SK-N-SH (cell line): ENCODE measurements around the gene TNFRSF14. TPM values are rescaled to one million over a fixed set of nuclear protein-coding genes. Genes with fewer than 3 reads are reported as not detected.

Source experiments
- CTCF ChIA-PET: fragments of 300-600, 350-600 bp; formaldehyde crosslinking; extraction: SDS; loops from one replicate; lab custom pipeline; 2021; lab: Yijun Ruan, JAX
- POLR2A ChIA-PET: fragments of 350-600 bp; sonication (Branson Sonifier 250); formaldehyde crosslinking; extraction: SDS; loops from one replicate; lab custom pipeline; 2020; ENCODE audit warnings: antibody characterized with exemption, inconsistent platforms; lab: Yijun Ruan, JAX
- DNase-seq: peaks from one replicate; pipeline ENCODE4 v3.0.0; 2012
- H2AFZ ChIP-seq: fragments of 200-600 bp; sonication (generic); 2 replicates; pipeline ENCODE4 v1.8.1; 2016; ENCODE audit warnings: antibody characterized with exemption, mild to moderate bottlenecking, low read depth
- H3F3A ChIP-seq: fragments of 200-600 bp; sonication (generic); replicated peaks from 2 replicates; pipeline ENCODE3; 2016; ENCODE audit warnings: antibody characterized with exemption, mild to moderate bottlenecking; ENCODE audit not compliant: insufficient read depth
- H3K27ac ChIP-seq, 2 experiments: fragments of 200-500 bp in 1 of 2; fragments of 200-600 bp in 1 of 2; sonication (Bioruptor generic) in 1 of 2; sonication (generic), shearing (Covaris generic) in 1 of 2; 2 replicates each; pipeline versions ENCODE4 v1.5.1 to v1.6.1; 2014 to 2016; ENCODE audit warnings: low read depth in 2 of 2, inconsistent platforms in 1 of 2, low read length in 1 of 2, mild to moderate bottlenecking in 1 of 2, mixed read lengths in 1 of 2
- H3K27me3 ChIP-seq: fragments of 200-600 bp; sonication (generic), shearing (Covaris generic); 2 replicates; pipeline ENCODE4 v1.6.1; 2016; ENCODE audit warnings: mixed run types; ENCODE audit not compliant: insufficient read depth
- H3K36me3 ChIP-seq, 2 experiments: fragments of 200-500 bp in 1 of 2; fragments of 200-600 bp in 1 of 2; sonication (Bioruptor generic) in 1 of 2; sonication (generic) in 1 of 2; replicated peaks in 1 of 2; 2 replicates each; pipeline versions ENCODE3 to v1.5.1; 2014 to 2016; ENCODE audit warnings: low read length in 1 of 2, mild to moderate bottlenecking in 1 of 2; ENCODE audit not compliant: insufficient read depth in 2 of 2, control insufficient read depth in 1 of 2
- H3K4me1 ChIP-seq, 2 experiments: fragments of 200-500 bp in 1 of 2; fragments of 200-600 bp in 1 of 2; sonication (Bioruptor generic) in 1 of 2; sonication (generic), shearing (Covaris generic) in 1 of 2; 2 replicates each; pipeline versions ENCODE4 v1.5.1 to v1.6.1; 2014 to 2016; ENCODE audit warnings: low read depth in 1 of 2, low read length in 1 of 2, mixed run types in 1 of 2; ENCODE audit not compliant: insufficient read depth in 2 of 2, control insufficient read depth in 1 of 2
- H3K4me2 ChIP-seq: fragments of 200-600 bp; sonication (generic), shearing (Covaris generic); 2 replicates; pipeline ENCODE4 v1.6.1; 2017; ENCODE audit warnings: mixed run types
- H3K4me3 ChIP-seq, 2 experiments: fragments of 200-500 bp in 1 of 2; fragments of 200-600 bp in 1 of 2; sonication (Bioruptor generic) in 1 of 2; sonication (generic), shearing (Covaris generic) in 1 of 2; 2 replicates each; pipeline versions ENCODE4 v1.5.1 to v1.8.1; 2014 to 2016; ENCODE audit warnings: low read depth in 2 of 2, inconsistent platforms in 1 of 2, low read length in 1 of 2, mild to moderate bottlenecking in 1 of 2, mixed read lengths in 1 of 2, moderate library complexity in 1 of 2
- H3K79me2 ChIP-seq: fragments of 200-600 bp; sonication (generic); 2 replicates; pipeline ENCODE4 v1.8.1; 2017; ENCODE audit warnings: mild to moderate bottlenecking; ENCODE audit not compliant: insufficient read depth
- H3K9ac ChIP-seq: fragments of 200-600 bp; sonication (generic); 2 replicates; pipeline ENCODE4 v1.6.1; 2017; ENCODE audit warnings: mixed run types
- H3K9me2 ChIP-seq: fragments of 200-600 bp; sonication (generic); 2 replicates; pipeline ENCODE4 v1.6.1; 2017; ENCODE audit warnings: mixed run types
- H3K9me3 ChIP-seq: fragments of 200-600 bp; sonication (generic); 2 replicates; pipeline ENCODE4 v1.6.1; 2017; ENCODE audit warnings: mixed run types, mild to moderate bottlenecking, moderate library complexity
- H4K20me1 ChIP-seq: fragments of 200-600 bp; sonication (generic); 2 replicates; pipeline ENCODE4 v1.6.1; 2017; ENCODE audit warnings: mild to moderate bottlenecking, mixed run types; ENCODE audit not compliant: insufficient read depth
- ELF1 ChIP-seq: IDR thresholded peaks from 2 replicates; pipeline ENCODE4 v1.4.0; 2012
- EZH2phosphoT487 ChIP-seq: fragments of 200-600 bp; sonication (generic); IDR thresholded peaks from 2 replicates; pipeline ENCODE4 v1.6.1; 2017; ENCODE audit warnings: low read depth, mixed run types, mild to moderate bottlenecking, antibody characterized with exemption, moderate library complexity, borderline replicate concordance
- FOXJ3 ChIP-seq: sonication (generic); formaldehyde crosslinking; IDR thresholded peaks from 2 replicates; pipeline ENCODE4 v1.5.1; 2020; ENCODE audit warnings: mild to moderate bottlenecking, missing genetic modification reagents
- GATA2 ChIP-seq: sonication (generic); formaldehyde crosslinking; IDR thresholded peaks from 2 replicates; pipeline ENCODE4 v1.5.0; 2020; ENCODE audit warnings: mild to moderate bottlenecking, missing genetic modification reagents
- JUND ChIP-seq: IDR thresholded peaks from 2 replicates; pipeline ENCODE4 v1.4.0; 2012
- MEF2A ChIP-seq: IDR thresholded peaks from 2 replicates; pipeline ENCODE4 v1.4.0; 2012; ENCODE audit warnings: low read depth, borderline replicate concordance
- NFIC ChIP-seq: IDR thresholded peaks from 2 replicates; pipeline ENCODE4 v1.4.0; 2012; ENCODE audit warnings: borderline replicate concordance
- NRF1 ChIP-seq: IDR thresholded peaks from 2 replicates; pipeline ENCODE4 v1.6.1; 2012; ENCODE audit warnings: low read depth, mild to moderate bottlenecking, low read length
- POLR2AphosphoS5 ChIP-seq: IDR thresholded peaks from 2 replicates; pipeline ENCODE4 v1.6.1; 2012; ENCODE audit warnings: low read depth, low read length
- RAD21 ChIP-seq: IDR thresholded peaks from 2 replicates; pipeline ENCODE4 v1.6.1; 2012; ENCODE audit warnings: mild to moderate bottlenecking, low read length
- RCOR1 ChIP-seq: fragments of 150-350 bp; IDR thresholded peaks from 2 replicates; pipeline ENCODE4 v1.6.1; 2017; ENCODE audit warnings: antibody characterized with exemption, low read length
- RFX5 ChIP-seq: IDR thresholded peaks from 2 replicates; pipeline ENCODE4 v1.6.1; 2012; ENCODE audit warnings: mild to moderate bottlenecking, improper control_type of control experiment, low read length
- RXRA ChIP-seq: IDR thresholded peaks from 2 replicates; pipeline ENCODE4 v1.4.0; 2012; ENCODE audit warnings: low read depth, mild to moderate bottlenecking, borderline replicate concordance
- SMC3 ChIP-seq: IDR thresholded peaks from 2 replicates; pipeline ENCODE4 v1.6.1; 2012; ENCODE audit warnings: low read depth, low read length, improper control_type of control experiment
- TCF12 ChIP-seq: IDR thresholded peaks from 2 replicates; pipeline ENCODE4 v1.4.0; 2012
- TEAD4 ChIP-seq: IDR thresholded peaks from 2 replicates; pipeline ENCODE4 v1.4.0; 2012; ENCODE audit warnings: mild to moderate bottlenecking, borderline replicate concordance; ENCODE audit not compliant: insufficient read depth
- YY1 ChIP-seq: IDR thresholded peaks from 2 replicates; pipeline ENCODE4 v1.4.0; 2012; ENCODE audit warnings: low read depth, mild to moderate bottlenecking
- WGBS: methylation state at CpG from one replicate; pipeline ENCODE4 v1.1.6; 2017; ENCODE audit warnings: low lambda C conversion rate; 5-methylcytosine and 5-hydroxymethylcytosine counted together
- polyA plus RNA-seq, 3 experiments: library from polyadenylated mRNA; depleted of rRNA; stranded (reverse); fragments of >200 nt; gene quantifications; 2 replicates each; pipeline ENCODE4 v1.2.3, GENCODE V29; 2012
- TF ChIP-seq, protein P1 (sequence below): IDR thresholded peaks from 2 replicates; pipeline ENCODE4 v1.4.0; 2012; ENCODE audit warnings: low read depth, borderline replicate concordance
- TF ChIP-seq, protein P2 (sequence below): fragments of 200-600 bp; sonication (generic); IDR thresholded peaks from 2 replicates; pipeline ENCODE4 v1.6.1; 2017; ENCODE audit warnings: antibody characterized with exemption, mild to moderate bottlenecking, moderate library complexity
- TF ChIP-seq, protein P3 (sequence below): fragments of 150-350 bp; IDR thresholded peaks from 2 replicates; pipeline ENCODE4 v1.6.1; 2017; ENCODE audit warnings: antibody characterized with exemption, low read length, low read depth, borderline replicate concordance
- TF ChIP-seq, protein P4 (sequence below): fragments of 150-350 bp; IDR thresholded peaks from 2 replicates; pipeline ENCODE4 v1.6.1; 2016; ENCODE audit warnings: mild to moderate bottlenecking, low read depth, low read length
- TF ChIP-seq, protein P5 (sequence below): IDR thresholded peaks from 2 replicates; pipeline ENCODE4 v1.4.0; 2012; ENCODE audit warnings: low read depth

Gene TNFRSF14
- polyA plus RNA-seq, 1 of the 3 experiments (the other 2 are of a cell fraction) = 0.28 TPM

DNA sequence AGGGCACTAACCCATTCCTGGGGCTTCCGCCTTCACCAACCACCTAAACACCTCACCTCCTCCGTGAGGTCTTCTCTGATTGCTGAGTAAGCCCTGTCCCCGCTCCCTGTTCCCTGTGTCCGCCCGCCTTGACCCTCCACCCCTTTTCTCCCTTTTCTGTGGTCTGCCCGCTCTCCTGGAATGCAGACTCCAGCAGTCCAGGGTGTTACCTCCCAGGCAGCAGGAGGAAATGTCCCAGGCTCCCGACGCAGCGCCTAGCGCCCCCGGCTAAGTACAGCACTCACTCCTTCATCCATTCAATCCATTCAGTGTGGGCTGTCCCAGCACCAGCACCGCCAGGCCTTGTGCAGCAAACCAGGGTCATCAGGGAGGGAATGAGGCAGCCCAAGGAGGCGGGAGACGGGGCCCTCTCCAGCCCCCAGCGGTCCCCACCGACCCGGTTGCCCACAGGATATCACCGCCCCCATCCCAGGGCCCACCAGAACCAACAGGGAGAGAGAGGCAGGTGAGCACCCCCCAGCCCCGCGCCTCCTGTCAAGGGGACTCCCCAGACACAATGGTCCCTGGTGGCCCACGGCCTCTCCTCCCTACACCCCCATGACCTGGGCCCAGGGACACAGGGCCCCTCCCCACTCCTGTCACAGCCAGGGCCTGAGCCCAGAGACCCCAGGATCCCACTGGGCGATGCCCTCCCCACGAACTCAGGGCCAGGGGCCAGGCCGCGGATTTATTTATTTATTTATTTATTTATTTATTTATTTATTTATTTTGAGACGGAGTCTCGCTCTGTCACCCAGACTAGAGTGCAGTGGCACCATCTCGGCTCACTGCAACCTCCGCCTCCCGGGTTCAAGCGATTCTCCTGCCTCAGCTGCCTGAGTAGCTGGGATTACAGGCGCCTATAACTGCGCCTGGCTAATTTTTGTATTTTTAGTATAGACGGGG, 10.2 kb downstream of the TNFRSF14 start:
- H3K4me2 ChIP-seq = no peak overlapping the region
- no peak overlapping the region for H3K27ac ChIP-seq
- no peak overlapping the region for H3K4me3 ChIP-seq
- no peak overlapping the region for H2AFZ ChIP-seq
- H3K9me3 ChIP-seq = no peaks in the 10 kb centered on the region
- CTCF ChIA-PET = interaction anchor here (1.6 kb wide), 1 partner anchor 11 kb away, joined by 6 read pairs; the partner anchor contains the start of gene TNFRSF14
- POLR2A ChIA-PET = no interaction called here
- no peaks in the 10 kb centered on the region for H3K27me3 ChIP-seq
- no peak overlapping the region for H3K9ac ChIP-seq
- H3K4me1 ChIP-seq = no peaks in the 10 kb centered on the region
- peak; percentile 27 for DNase-seq
- H3K9me2 ChIP-seq = no peaks in the 10 kb centered on the region
- H3K36me3 ChIP-seq = no peaks in the 10 kb centered on the region
- no peaks in the 10 kb centered on the region for H4K20me1 ChIP-seq
- WGBS = 81% methylated on average over 24 of the region's 34 CpGs
- H3F3A ChIP-seq = no peaks in the 10 kb centered on the region
- no peaks in the 10 kb centered on the region for H3K79me2 ChIP-seq
- TF ChIP-seq TEAD4 (no peak), TCF12 (no peak), YY1 (no peak), GATA2 (CRISPR knock-in tag) (no peak), ELF1 (no peak), JUND (no peak), RAD21 (no peak), SMC3 (no peak), RXRA (no peak), RCOR1 (no peak), POLR2AphosphoS5 (no peak)
- TF ChIP-seq, protein P1, sequence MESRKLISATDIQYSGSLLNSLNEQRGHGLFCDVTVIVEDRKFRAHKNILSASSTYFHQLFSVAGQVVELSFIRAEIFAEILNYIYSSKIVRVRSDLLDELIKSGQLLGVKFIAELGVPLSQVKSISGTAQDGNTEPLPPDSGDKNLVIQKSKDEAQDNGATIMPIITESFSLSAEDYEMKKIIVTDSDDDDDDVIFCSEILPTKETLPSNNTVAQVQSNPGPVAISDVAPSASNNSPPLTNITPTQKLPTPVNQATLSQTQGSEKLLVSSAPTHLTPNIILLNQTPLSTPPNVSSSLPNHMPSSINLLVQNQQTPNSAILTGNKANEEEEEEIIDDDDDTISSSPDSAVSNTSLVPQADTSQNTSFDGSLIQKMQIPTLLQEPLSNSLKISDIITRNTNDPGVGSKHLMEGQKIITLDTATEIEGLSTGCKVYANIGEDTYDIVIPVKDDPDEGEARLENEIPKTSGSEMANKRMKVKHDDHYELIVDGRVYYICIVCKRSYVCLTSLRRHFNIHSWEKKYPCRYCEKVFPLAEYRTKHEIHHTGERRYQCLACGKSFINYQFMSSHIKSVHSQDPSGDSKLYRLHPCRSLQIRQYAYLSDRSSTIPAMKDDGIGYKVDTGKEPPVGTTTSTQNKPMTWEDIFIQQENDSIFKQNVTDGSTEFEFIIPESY = no peak
- TF ChIP-seq, protein P2, sequence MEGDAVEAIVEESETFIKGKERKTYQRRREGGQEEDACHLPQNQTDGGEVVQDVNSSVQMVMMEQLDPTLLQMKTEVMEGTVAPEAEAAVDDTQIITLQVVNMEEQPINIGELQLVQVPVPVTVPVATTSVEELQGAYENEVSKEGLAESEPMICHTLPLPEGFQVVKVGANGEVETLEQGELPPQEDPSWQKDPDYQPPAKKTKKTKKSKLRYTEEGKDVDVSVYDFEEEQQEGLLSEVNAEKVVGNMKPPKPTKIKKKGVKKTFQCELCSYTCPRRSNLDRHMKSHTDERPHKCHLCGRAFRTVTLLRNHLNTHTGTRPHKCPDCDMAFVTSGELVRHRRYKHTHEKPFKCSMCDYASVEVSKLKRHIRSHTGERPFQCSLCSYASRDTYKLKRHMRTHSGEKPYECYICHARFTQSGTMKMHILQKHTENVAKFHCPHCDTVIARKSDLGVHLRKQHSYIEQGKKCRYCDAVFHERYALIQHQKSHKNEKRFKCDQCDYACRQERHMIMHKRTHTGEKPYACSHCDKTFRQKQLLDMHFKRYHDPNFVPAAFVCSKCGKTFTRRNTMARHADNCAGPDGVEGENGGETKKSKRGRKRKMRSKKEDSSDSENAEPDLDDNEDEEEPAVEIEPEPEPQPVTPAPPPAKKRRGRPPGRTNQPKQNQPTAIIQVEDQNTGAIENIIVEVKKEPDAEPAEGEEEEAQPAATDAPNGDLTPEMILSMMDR = no peak
- TF ChIP-seq, all 33 proteins: peak for 0

DNA sequence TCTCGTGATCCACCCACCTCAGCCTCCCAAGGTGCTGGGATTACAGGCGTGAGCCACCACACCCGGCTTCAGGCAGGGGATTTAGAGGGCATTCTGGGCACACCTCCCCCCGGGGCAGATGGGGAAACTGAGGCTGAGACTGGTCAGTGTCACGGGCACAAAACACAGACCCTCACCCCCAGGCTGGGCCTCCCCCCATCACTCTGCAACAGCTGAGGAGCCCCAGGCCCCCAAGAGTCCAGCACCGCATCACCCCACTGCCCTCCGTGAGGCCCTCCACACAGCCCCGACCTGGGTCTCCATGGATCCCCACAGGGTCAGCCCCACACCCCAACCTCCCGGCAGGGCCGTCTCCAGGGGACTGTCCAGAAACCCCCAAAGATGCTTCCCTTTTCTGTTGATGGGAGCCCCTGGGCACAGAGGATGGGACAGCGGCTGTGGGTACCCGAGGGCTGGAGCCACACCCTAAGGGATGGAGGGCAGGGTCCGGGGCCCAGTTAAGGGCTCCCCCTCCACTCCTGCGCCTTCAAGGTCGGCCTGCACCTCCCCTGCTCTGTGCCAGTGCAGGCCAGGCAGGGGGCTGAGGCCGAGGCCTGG, 11.0 kb downstream of the TNFRSF14 start:
- CTCF ChIA-PET = no interaction called here
- DNase-seq = no peak
- no peaks in the 10 kb centered on the region for H4K20me1 ChIP-seq
- no peak overlapping the region for H3K4me2 ChIP-seq
- no peak overlapping the region for H2AFZ ChIP-seq
- no peaks in the 10 kb centered on the region for H3K9me3 ChIP-seq
- H3K27me3 ChIP-seq = no peaks in the 10 kb centered on the region
- no peaks in the 10 kb centered on the region for H3K4me1 ChIP-seq
- H3K4me3 ChIP-seq = no peak overlapping the region
- POLR2A ChIA-PET = no interaction called here
- no peak overlapping the region for H3K9ac ChIP-seq
- H3K27ac ChIP-seq = no peak overlapping the region
- WGBS = 51% methylated on average over 10 of the region's 16 CpGs
- H3F3A ChIP-seq = no peaks in the 10 kb centered on the region
- no peaks in the 10 kb centered on the region for H3K79me2 ChIP-seq
- H3K9me2 ChIP-seq = no peaks in the 10 kb centered on the region
- H3K36me3 ChIP-seq = no peaks in the 10 kb centered on the region
- TF ChIP-seq, protein P3, sequence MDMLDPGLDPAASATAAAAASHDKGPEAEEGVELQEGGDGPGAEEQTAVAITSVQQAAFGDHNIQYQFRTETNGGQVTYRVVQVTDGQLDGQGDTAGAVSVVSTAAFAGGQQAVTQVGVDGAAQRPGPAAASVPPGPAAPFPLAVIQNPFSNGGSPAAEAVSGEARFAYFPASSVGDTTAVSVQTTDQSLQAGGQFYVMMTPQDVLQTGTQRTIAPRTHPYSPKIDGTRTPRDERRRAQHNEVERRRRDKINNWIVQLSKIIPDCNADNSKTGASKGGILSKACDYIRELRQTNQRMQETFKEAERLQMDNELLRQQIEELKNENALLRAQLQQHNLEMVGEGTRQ = no peak
- TF ChIP-seq FOXJ3 (CRISPR knock-in tag) (no peak), MEF2A (no peak), EZH2phosphoT487 (no peak), ELF1 (no peak), NRF1 (no peak), RFX5 (no peak), TEAD4 (no peak), NFIC (no peak), RAD21 (no peak)
- TF ChIP-seq, protein P4, sequence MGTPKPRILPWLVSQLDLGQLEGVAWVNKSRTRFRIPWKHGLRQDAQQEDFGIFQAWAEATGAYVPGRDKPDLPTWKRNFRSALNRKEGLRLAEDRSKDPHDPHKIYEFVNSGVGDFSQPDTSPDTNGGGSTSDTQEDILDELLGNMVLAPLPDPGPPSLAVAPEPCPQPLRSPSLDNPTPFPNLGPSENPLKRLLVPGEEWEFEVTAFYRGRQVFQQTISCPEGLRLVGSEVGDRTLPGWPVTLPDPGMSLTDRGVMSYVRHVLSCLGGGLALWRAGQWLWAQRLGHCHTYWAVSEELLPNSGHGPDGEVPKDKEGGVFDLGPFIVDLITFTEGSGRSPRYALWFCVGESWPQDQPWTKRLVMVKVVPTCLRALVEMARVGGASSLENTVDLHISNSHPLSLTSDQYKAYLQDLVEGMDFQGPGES = no peak
- TF ChIP-seq, protein P5, sequence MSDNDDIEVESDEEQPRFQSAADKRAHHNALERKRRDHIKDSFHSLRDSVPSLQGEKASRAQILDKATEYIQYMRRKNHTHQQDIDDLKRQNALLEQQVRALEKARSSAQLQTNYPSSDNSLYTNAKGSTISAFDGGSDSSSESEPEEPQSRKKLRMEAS = no peak
